Chondrocyte (in vitro differentiated cells): ENCODE data around the gene RB1. TPM values are rescaled to one million over a fixed set of nuclear protein-coding genes. Genes with fewer than 3 reads are reported as not detected.

Experiments
- DNase-seq: peaks from one replicate; pipeline ENCODE4 v3.0.0; 2021; ENCODE audit warnings: mixed read lengths, low spot score
- H3K27ac Mint-ChIP-seq: one replicate; pipeline ENCODE4 v1.8.0; 2021; ENCODE audit warnings: mild to moderate bottlenecking, moderate library complexity, mixed read lengths; ENCODE audit not compliant: unreplicated experiment
- H3K27me3 Mint-ChIP-seq: 2 replicates; pipeline ENCODE4 v1.8.0; 2021; ENCODE audit warnings: low read depth, mixed read lengths
- H3K36me3 Mint-ChIP-seq: 2 replicates; pipeline ENCODE4 v1.8.0; 2021; ENCODE audit warnings: low read depth, mixed read lengths
- H3K4me1 Mint-ChIP-seq: 2 replicates; pipeline ENCODE4 v1.8.0; 2021; ENCODE audit warnings: low read depth, mild to moderate bottlenecking, mixed read lengths
- H3K4me3 Mint-ChIP-seq: one replicate; pipeline ENCODE4 v1.8.0; 2021; ENCODE audit warnings: mild to moderate bottlenecking, moderate library complexity, mixed read lengths; ENCODE audit not compliant: unreplicated experiment
- H3K9me3 Mint-ChIP-seq: 2 replicates; pipeline ENCODE4 v1.8.0; 2021; ENCODE audit warnings: low read depth, mixed read lengths
- total RNA-seq: library from RNA; stranded (reverse); gene quantifications from 3 replicates; pipeline ENCODE4 v1.2.1, GENCODE V29; 2021
- TF ChIP-seq, protein P1 (sequence below): fragments of 200-600 bp; sonication (generic); IDR thresholded peaks from 2 replicates; pipeline ENCODE4 v1.5.0; 2021; ENCODE audit warnings: antibody characterized with exemption, mild to moderate bottlenecking, moderate library complexity

RB1 gene
- total RNA-seq, 1 donor from 2014 or later = 33.4 TPM

DNA sequence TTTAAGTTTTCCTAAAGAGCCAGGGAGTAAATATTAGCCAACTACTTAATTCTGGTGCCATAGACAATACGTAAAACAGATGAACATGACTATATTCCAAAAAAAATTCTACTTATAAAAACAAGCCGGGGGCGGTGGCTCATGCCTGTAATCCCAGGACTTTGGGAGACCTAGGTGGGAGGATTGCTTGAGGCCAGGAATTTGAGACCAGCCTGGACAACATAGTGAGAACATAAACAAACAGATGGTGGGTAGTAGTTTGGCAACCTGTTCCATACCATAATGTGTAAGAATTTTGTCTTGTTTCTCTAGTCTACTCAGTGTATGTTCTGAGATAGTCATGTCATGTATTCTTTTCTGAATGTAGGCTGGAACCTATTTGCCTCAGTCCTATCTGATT, 45.1 kb upstream of the RB1 start:
- Mint-ChIP-seq H3K4me3 (no peak overlapping the region), H3K27me3 (no peaks in the 10 kb centered on the region), H3K27ac (no peak overlapping the region), H3K36me3 (peaks cover 50% of the 10 kb centered on the region), H3K9me3 (no peaks in the 10 kb centered on the region), H3K4me1 (peaks cover 34% of the 10 kb centered on the region)
- no peak for DNase-seq
- TF ChIP-seq, protein P1, sequence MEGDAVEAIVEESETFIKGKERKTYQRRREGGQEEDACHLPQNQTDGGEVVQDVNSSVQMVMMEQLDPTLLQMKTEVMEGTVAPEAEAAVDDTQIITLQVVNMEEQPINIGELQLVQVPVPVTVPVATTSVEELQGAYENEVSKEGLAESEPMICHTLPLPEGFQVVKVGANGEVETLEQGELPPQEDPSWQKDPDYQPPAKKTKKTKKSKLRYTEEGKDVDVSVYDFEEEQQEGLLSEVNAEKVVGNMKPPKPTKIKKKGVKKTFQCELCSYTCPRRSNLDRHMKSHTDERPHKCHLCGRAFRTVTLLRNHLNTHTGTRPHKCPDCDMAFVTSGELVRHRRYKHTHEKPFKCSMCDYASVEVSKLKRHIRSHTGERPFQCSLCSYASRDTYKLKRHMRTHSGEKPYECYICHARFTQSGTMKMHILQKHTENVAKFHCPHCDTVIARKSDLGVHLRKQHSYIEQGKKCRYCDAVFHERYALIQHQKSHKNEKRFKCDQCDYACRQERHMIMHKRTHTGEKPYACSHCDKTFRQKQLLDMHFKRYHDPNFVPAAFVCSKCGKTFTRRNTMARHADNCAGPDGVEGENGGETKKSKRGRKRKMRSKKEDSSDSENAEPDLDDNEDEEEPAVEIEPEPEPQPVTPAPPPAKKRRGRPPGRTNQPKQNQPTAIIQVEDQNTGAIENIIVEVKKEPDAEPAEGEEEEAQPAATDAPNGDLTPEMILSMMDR = no peak

DNA sequence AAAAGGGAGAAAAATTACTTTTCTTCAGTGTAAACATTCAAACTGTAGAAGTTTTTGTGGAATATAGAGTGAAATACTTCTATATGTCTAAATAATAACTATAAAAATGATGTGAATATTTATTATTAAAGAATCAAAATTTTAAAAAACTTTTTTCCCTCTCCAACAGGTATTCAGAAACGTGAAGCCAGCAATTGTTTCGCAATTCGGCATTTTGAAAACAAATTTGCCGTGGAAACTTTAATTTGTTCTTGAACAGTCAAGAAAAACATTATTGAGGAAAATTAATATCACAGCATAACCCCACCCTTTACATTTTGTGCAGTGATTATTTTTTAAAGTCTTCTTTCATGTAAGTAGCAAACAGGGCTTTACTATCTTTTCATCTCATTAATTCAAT, 42.6 kb upstream of the RB1 start:
- DNase-seq = no peak
- H3K36me3 Mint-ChIP-seq = peaks cover 43% of the 10 kb centered on the region
- TF ChIP-seq, protein P1 = no peak
- H3K9me3 Mint-ChIP-seq = no peaks in the 10 kb centered on the region
- H3K4me3 Mint-ChIP-seq = no peak overlapping the region
- peaks cover 34% of the 10 kb centered on the region for H3K4me1 Mint-ChIP-seq
- no peaks in the 10 kb centered on the region for H3K27me3 Mint-ChIP-seq
- no peak overlapping the region for H3K27ac Mint-ChIP-seq

DNA sequence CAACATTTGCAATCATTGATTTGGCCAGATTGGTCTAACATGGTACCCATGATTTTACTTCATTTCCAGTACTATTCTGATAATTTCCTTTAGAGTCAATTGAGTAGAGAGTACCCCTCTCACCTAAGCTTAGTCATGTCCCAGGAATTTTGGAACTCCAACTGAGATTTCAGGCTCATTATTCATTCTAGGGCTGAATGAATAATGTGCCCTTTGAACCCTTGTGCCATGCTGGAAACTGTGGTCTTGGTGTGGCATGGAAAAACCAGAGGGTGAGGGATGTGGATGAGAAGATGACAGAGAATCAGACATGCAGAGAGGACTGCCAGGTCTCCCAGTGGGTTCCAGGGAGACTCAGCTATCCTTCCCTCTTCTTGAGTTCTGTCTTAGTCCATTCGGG, 40.4 kb upstream of the RB1 start:
- DNase-seq = no peak

DNA sequence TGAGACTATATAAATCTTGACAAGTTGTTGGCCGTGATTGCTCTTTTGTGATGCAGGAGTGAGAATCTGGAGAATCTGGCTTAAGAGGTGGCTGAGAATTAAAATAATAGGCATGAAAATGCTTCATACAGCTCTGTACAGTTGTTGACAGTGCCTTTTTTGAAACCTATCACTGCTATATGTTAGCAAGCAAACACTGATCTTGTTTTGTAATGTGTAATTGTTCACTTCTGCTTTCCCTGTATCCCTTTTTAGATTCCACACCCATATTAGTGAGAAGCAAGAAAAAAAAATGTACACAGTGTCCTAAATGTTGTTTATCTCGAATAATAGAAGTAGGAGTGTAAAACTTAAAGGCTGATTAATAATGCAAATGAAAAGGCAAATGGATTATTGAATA, 39.5 kb upstream of the RB1 start:
- TF ChIP-seq, protein P1 = no peak

More for the DNA sequence above, 40.4 kb upstream of the RB1 start:
- Mint-ChIP-seq H3K27ac (no peak overlapping the region), H3K9me3 (no peaks in the 10 kb centered on the region), H3K4me1 (peaks cover 29% of the 10 kb centered on the region), H3K27me3 (no peaks in the 10 kb centered on the region), H3K36me3 (peaks cover 38% of the 10 kb centered on the region), H3K4me3 (no peak overlapping the region)
- TF ChIP-seq, protein P1 = no peak

DNA sequence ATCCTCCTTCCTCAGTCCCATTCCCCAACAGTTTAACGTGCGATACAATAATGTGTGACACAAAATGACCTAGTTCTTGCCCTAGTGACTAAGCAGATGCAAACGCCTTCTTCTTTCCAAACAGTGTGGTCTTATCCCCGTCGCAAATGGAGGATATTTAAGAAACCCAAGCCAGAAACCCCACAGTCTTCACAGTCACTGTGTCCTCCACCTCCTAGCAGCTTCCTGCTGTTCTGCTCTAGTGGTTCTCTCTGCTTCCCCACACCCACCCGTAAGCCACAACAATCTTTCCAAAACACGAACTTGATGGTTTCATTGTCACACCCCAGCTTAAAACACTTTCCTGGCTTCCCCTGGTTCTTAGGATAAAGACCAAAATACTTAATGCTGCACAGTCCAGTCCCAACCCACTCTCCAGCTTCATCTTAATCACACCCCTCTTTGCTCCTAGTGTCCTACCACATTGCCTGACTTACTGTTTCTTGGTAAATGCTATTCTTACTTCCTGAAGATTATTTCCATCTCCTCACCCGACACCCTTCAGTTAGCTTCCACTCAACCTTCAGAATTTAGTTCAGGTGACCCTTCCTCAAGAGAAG, 38.2 kb upstream of the RB1 start:
- no peaks in the 10 kb centered on the region for H3K9me3 Mint-ChIP-seq
- DNase-seq = no peak
- peaks cover 34% of the 10 kb centered on the region for H3K36me3 Mint-ChIP-seq
- H3K4me1 Mint-ChIP-seq = peaks cover 14% of the 10 kb centered on the region
- no peaks in the 10 kb centered on the region for H3K27me3 Mint-ChIP-seq
- TF ChIP-seq, protein P1 = no peak
- no peak overlapping the region for H3K4me3 Mint-ChIP-seq
- H3K27ac Mint-ChIP-seq = no peak overlapping the region

More for the DNA sequence above, 39.5 kb upstream of the RB1 start:
- H3K9me3 Mint-ChIP-seq = no peaks in the 10 kb centered on the region
- H3K4me3 Mint-ChIP-seq = no peak overlapping the region
- H3K27ac Mint-ChIP-seq = no peak overlapping the region
- H3K4me1 Mint-ChIP-seq = peaks cover 23% of the 10 kb centered on the region
- no peak for DNase-seq
- H3K36me3 Mint-ChIP-seq = peaks cover 37% of the 10 kb centered on the region
- H3K27me3 Mint-ChIP-seq = no peaks in the 10 kb centered on the region
